ENCODE results near the gene AGBL1.

AGBL1 gene

GRCh38 chr15:86647810-86648440 lies 568.3 kb downstream of the AGBL1 start:
- DNase-seq (no peak), ATAC-seq (ENCODE audit: insufficient read depth, low read depth) (no peak)
- Histone ChIP-seq H3K36me3 (ENCODE audit: insufficient read depth, low read length) (no peaks in the 10 kb centered on the region), H3K79me2 (ENCODE audit: insufficient read depth, low read length) (no peaks in the 10 kb centered on the region), H3K4me1 (ENCODE audit: insufficient read depth, low read length) (peaks cover 4% of the 10 kb centered on the region; the same call in 1 of the 2 replicates), H3K9ac (ENCODE audit: low read depth, low read length) (no peak overlapping the region), H3K4me2 (ENCODE audit: insufficient read depth, low read length) (no peak overlapping the region), H3K27ac (ENCODE audit: low read length) (no peak overlapping the region), H3K4me3 (ENCODE audit: low read depth in 1 of 2, low read length in 2 of 2) (no peak overlapping the region), H3K9me3 (ENCODE audit: insufficient read depth, low read length, severe bottlenecking) (no peaks in the 10 kb centered on the region), H2AFZ (ENCODE audit: low read depth, low read length) (no peak overlapping the region), H4K20me1 (ENCODE audit: insufficient read depth, low read length) (no peaks in the 10 kb centered on the region), H3K27me3 (ENCODE audit: insufficient read depth, low read length, poor library complexity) (no peaks in the 10 kb centered on the region)
- TF ChIP-seq EZH2 (IDR thresholded peaks at IDR 0.05; ENCODE audit: borderline replicate concordance, low read depth, low read length, severe bottlenecking) (no peak), CTCF (IDR thresholded peaks at IDR 0.05; ENCODE audit: borderline replicate concordance, extremely low read depth, low read length, poor library complexity, severe bottlenecking) (no peak)

GRCh38 chr15:86649277-86649676 lies 569.6 kb downstream of the AGBL1 start:
- Histone ChIP-seq H3K4me2 (ENCODE audit: insufficient read depth, low read length) (no peak overlapping the region), H2AFZ (ENCODE audit: low read depth, low read length) (no peak overlapping the region), H4K20me1 (ENCODE audit: insufficient read depth, low read length) (no peaks in the 10 kb centered on the region), H3K9ac (ENCODE audit: low read depth, low read length) (no peak overlapping the region), H3K4me1 (ENCODE audit: insufficient read depth, low read length) (peaks cover 17% of the 10 kb centered on the region), H3K36me3 (ENCODE audit: insufficient read depth, low read length) (no peaks in the 10 kb centered on the region), H3K27ac (ENCODE audit: low read length) (no peak overlapping the region), H3K79me2 (ENCODE audit: insufficient read depth, low read length) (no peaks in the 10 kb centered on the region), H3K4me3 (ENCODE audit: low read depth in 1 of 2, low read length in 2 of 2) (no peak overlapping the region), H3K27me3 (ENCODE audit: insufficient read depth, low read length, poor library complexity) (no peaks in the 10 kb centered on the region), H3K9me3 (ENCODE audit: insufficient read depth, low read length, severe bottlenecking) (no peaks in the 10 kb centered on the region)
- ATAC-seq (ENCODE audit: insufficient read depth, low read depth): no peak
- no peak for DNase-seq
- TF ChIP-seq EZH2 (IDR thresholded peaks at IDR 0.05; ENCODE audit: borderline replicate concordance, low read depth, low read length, severe bottlenecking) (no peak), CTCF (IDR thresholded peaks at IDR 0.05; ENCODE audit: borderline replicate concordance, extremely low read depth, low read length, poor library complexity, severe bottlenecking) (no peak)

GRCh38 chr15:86650094-86650493 lies 570.4 kb downstream of the AGBL1 start:
- Histone ChIP-seq H3K4me3 (ENCODE audit: low read depth in 1 of 2, low read length in 2 of 2) (no peak overlapping the region), H3K27me3 (ENCODE audit: insufficient read depth, low read length, poor library complexity) (no peaks in the 10 kb centered on the region), H3K9ac (ENCODE audit: low read depth, low read length) (no peak overlapping the region), H4K20me1 (ENCODE audit: insufficient read depth, low read length) (no peaks in the 10 kb centered on the region), H3K4me1 (ENCODE audit: insufficient read depth, low read length) (peaks cover 24% of the 10 kb centered on the region), H2AFZ (ENCODE audit: low read depth, low read length) (no peak overlapping the region), H3K27ac (ENCODE audit: low read length) (no peak overlapping the region), H3K9me3 (ENCODE audit: insufficient read depth, low read length, severe bottlenecking) (no peaks in the 10 kb centered on the region), H3K36me3 (ENCODE audit: insufficient read depth, low read length) (no peaks in the 10 kb centered on the region), H3K79me2 (ENCODE audit: insufficient read depth, low read length) (no peaks in the 10 kb centered on the region), H3K4me2 (ENCODE audit: insufficient read depth, low read length) (no peak overlapping the region)
- no peak for TF ChIP-seq CTCF (IDR thresholded peaks at IDR 0.05; ENCODE audit: borderline replicate concordance, extremely low read depth, low read length, poor library complexity, severe bottlenecking)
- TF ChIP-seq EZH2 (IDR thresholded peaks at IDR 0.05; ENCODE audit: borderline replicate concordance, low read depth, low read length, severe bottlenecking): no peak
- DNase-seq: no peak
- no peak for ATAC-seq (ENCODE audit: insufficient read depth, low read depth)

All from DND-41 (cell line).